K562 (cell line): ENCODE measurements around the gene ARHGAP31. TPM values are rescaled to one million over a fixed set of nuclear protein-coding genes. Genes with fewer than 3 reads are reported as not detected.

Source experiments
- ATAC-seq: fragments of 200-7000 bp; cut with Tn5 transposase; 3 replicates; pipeline ENCODE4 v1.9.1; 2020; ENCODE audit warnings: moderate library complexity
- BruUV-seq: library from RNA; stranded (reverse); fragments of 400-500 nt; replicated peaks from 2 replicates; lab custom pipeline; 2021; lab: Mats Ljungman, UMichigan
- CTCF ChIA-PET: fragments of 300-600 bp; formaldehyde crosslinking; extraction: SDS; loops from one replicate; lab custom pipeline; 2021; ENCODE audit warnings: low intra/inter-chr PET ratio; lab: Yijun Ruan, JAX
- POLR2A ChIA-PET: fragments of 300-600, 350-650 bp; sonication (Branson Sonifier 250); formaldehyde crosslinking; extraction: SDS; loops from one replicate; lab custom pipeline; 2021; ENCODE audit warnings: antibody characterized with exemption, inconsistent platforms; lab: Yijun Ruan, JAX
- DNase-seq, 4 experiments: peaks; one replicate each; pipeline versions ENCODE4 v3.0.0 to v3.0.0-alpha.2; 2011 to 2018; ENCODE audit warnings: low spot score in 3 of 4, mixed read lengths in 3 of 4; ENCODE audit errors: extremely low read depth in 1 of 4
- FAIRE-seq: peaks from 2 replicates; lab custom pipeline; 2011; peaks lifted over from hg19 to GRCh38; lab: Jason Lieb, UNC
- H2AFZ ChIP-seq: 2 replicates; pipeline ENCODE4 v1.6.0; 2011; ENCODE audit warnings: low read depth, low read length, control low read depth, inconsistent platforms
- H3K27ac ChIP-seq: fragments of 200-600 bp; 3 replicates; pipeline ENCODE4 v1.8.0; 2011; ENCODE audit warnings: low read depth, mild to moderate bottlenecking, control low read depth, inconsistent platforms, low read length, moderate library complexity, mixed read lengths; ENCODE audit errors: extremely low read depth
- H3K27me3 ChIP-seq, 2 experiments: fragments of 300-600 bp in 1 of 2; 2 replicates in 1 of 2; 3 replicates in 1 of 2; pipeline versions ENCODE4 v1.6.0 to v1.8.0; 2011; ENCODE audit warnings: inconsistent platforms in 2 of 2, low read length in 2 of 2, mild to moderate bottlenecking in 1 of 2, mixed read lengths in 1 of 2, moderate library complexity in 1 of 2; ENCODE audit not compliant: control insufficient read depth in 2 of 2, insufficient read depth in 2 of 2
- H3K36me3 ChIP-seq: fragments of 300-600 bp; 3 replicates; pipeline ENCODE4 v1.8.0; 2011; ENCODE audit warnings: mild to moderate bottlenecking, low read length, inconsistent platforms; ENCODE audit not compliant: control insufficient read depth, insufficient read depth
- H3K4me1 ChIP-seq, 2 experiments: fragments of 200-600 bp in 1 of 2; replicated peaks in 1 of 2; 2 replicates in 1 of 2; 3 replicates in 1 of 2; pipeline versions ENCODE4 v1.5.1 to v1.8.0; 2011; ENCODE audit warnings: inconsistent platforms in 2 of 2, low read length in 2 of 2, mild to moderate bottlenecking in 1 of 2, mixed read lengths in 1 of 2, moderate library complexity in 1 of 2; ENCODE audit not compliant: control insufficient read depth in 2 of 2, insufficient read depth in 2 of 2
- H3K4me2 ChIP-seq: 2 replicates; pipeline ENCODE4 v1.6.1; 2011; ENCODE audit warnings: low read length, control low read depth, inconsistent platforms, mixed read lengths; ENCODE audit not compliant: insufficient read depth
- H3K4me3 ChIP-seq: fragments of 200-600 bp; sonication (generic), shearing (Covaris generic); 2 replicates; pipeline ENCODE4 v1.5.1; 2016; ENCODE audit warnings: control low read depth, inconsistent platforms
- H3K79me2 ChIP-seq: fragments of 200-600 bp; 3 replicates; pipeline ENCODE4 v1.8.0; 2011; ENCODE audit warnings: low read length, inconsistent platforms; ENCODE audit not compliant: control insufficient read depth, insufficient read depth
- H3K9ac ChIP-seq, 2 experiments: 2 replicates each; pipeline versions ENCODE4 v1.6.0 to v1.6.1; 2011; ENCODE audit warnings: low read depth in 2 of 2, low read length in 2 of 2, control low read depth in 1 of 2, inconsistent platforms in 1 of 2, mild to moderate bottlenecking in 1 of 2, mixed read lengths in 1 of 2; ENCODE audit not compliant: insufficient read depth in 1 of 2
- H3K9me1 ChIP-seq: one replicate; pipeline ENCODE4 v1.6.0; 2011; ENCODE audit warnings: inconsistent platforms, mild to moderate bottlenecking, low read length, moderate library complexity; ENCODE audit not compliant: control insufficient read depth, insufficient read depth
- H3K9me3 ChIP-seq: replicated peaks from 2 replicates; pipeline ENCODE4 v1.5.1; 2011; ENCODE audit warnings: low read depth, low read length, inconsistent platforms; ENCODE audit not compliant: control insufficient read depth, insufficient read depth
- H4K20me1 ChIP-seq: replicated peaks from 2 replicates; pipeline ENCODE4 v1.6.1; 2011; ENCODE audit warnings: low read length, inconsistent platforms, mixed read lengths; ENCODE audit not compliant: control insufficient read depth, insufficient read depth
- CEBPG ChIP-seq, 3 experiments: fragments of 200-800 bp in 1 of 3; sonication (Bioruptor generic) in 1 of 3; sonication (generic) in 1 of 3; formaldehyde crosslinking in 1 of 3; IDR thresholded peaks in 2 of 3; conservative IDR thresholded peaks in 1 of 3; 2 replicates each; pipeline versions ENCODE4 v1.6.1 to v1.8.0; 2016 to 2022; ENCODE audit warnings: missing compliant biosample characterization in 2 of 3, missing genetic modification characterization in 2 of 3, mild to moderate bottlenecking in 1 of 3, missing genetic modification reagents in 1 of 3
- ELF2 ChIP-seq: fragments of 250-450 bp; sonication (Bioruptor Pico); IDR thresholded peaks from 2 replicates; pipeline ENCODE4 v1.5.0; 2021; ENCODE audit warnings: mild to moderate bottlenecking
- EP300 ChIP-seq: IDR thresholded peaks from 2 replicates; pipeline ENCODE4 v1.6.1; 2012; ENCODE audit warnings: low read length, improper control_type of control experiment
- KDM4B ChIP-seq, 2 experiments: fragments of 450-650 bp in 1 of 2; sonication (generic) in 1 of 2; IDR thresholded peaks; 2 replicates each; pipeline ENCODE4 v1.6.1; 2016 to 2017; ENCODE audit warnings: borderline replicate concordance in 2 of 2, antibody characterized with exemption in 1 of 2, low read depth in 1 of 2, mild to moderate bottlenecking in 1 of 2
- MAZ ChIP-seq, 2 experiments: fragments of 450-650 bp in 1 of 2; sonication (generic) in 1 of 2; formaldehyde crosslinking; IDR thresholded peaks in 1 of 2; conservative IDR thresholded peaks in 1 of 2; 2 replicates each; pipeline versions ENCODE4 v1.4.0 to v1.5.0; 2020; ENCODE audit warnings: mild to moderate bottlenecking in 1 of 2, missing genetic modification reagents in 1 of 2
- NR2F6 ChIP-seq: fragments of 450-650 bp; formaldehyde crosslinking; IDR thresholded peaks from 2 replicates; pipeline ENCODE4 v1.4.0; 2020; ENCODE audit warnings: mild to moderate bottlenecking
- PRMT5 ChIP-seq: sonication (generic); formaldehyde crosslinking; IDR thresholded peaks from 2 replicates; pipeline ENCODE4 v1.5.0; 2020; ENCODE audit warnings: missing genetic modification reagents
- RB1 ChIP-seq: fragments of 450-650 bp; IDR thresholded peaks from 2 replicates; pipeline ENCODE4 v1.6.1; 2017; ENCODE audit warnings: low read depth, mild to moderate bottlenecking
- TAF9B ChIP-seq: fragments of 450-650 bp; IDR thresholded peaks from 2 replicates; pipeline ENCODE4 v1.6.1; 2018; ENCODE audit warnings: mild to moderate bottlenecking; ENCODE audit not compliant: partially characterized antibody
- TFE3 ChIP-seq: fragments of 450-650 bp; formaldehyde crosslinking; IDR thresholded peaks from 2 replicates; pipeline ENCODE4 v1.4.0; 2020; ENCODE audit warnings: mild to moderate bottlenecking, mixed read lengths
- ZBTB9 ChIP-seq: fragments of 450-650 bp; formaldehyde crosslinking; IDR thresholded peaks from 2 replicates; pipeline ENCODE4 v1.4.0; 2020; ENCODE audit warnings: mild to moderate bottlenecking, moderate library complexity
- ZNF444 ChIP-seq: fragments of 250-450 bp; sonication (Bioruptor Pico); IDR thresholded peaks from 2 replicates; pipeline ENCODE4 v1.4.0; 2020; ENCODE audit warnings: mild to moderate bottlenecking, moderate library complexity
- WGBS: fragments of 100-300 bp; shearing (Covaris generic); methylation state at CpG from one replicate; pipeline ENCODE4 v1.1.6; 2016; ENCODE audit warnings: low coverage, mixed read lengths; ENCODE audit not compliant: insufficient coverage; ENCODE audit errors: missing lambda C conversion rate; 5-methylcytosine and 5-hydroxymethylcytosine counted together
- in situ Hi-C: fragments of 300-500 bp; cut with MboI; formaldehyde crosslinking; loops from 4 replicates; pipeline ENCODE4 v1.15.0; 2018; ENCODE audit warnings: inconsistent platforms, mixed read lengths
- intact Hi-C: fragments of 100-400 bp; cut with micrococcal nuclease; formaldehyde crosslinking; loops from 2 replicates; pipeline ENCODE4 v1.14.2; 2022
- polyA plus RNA-seq, 8 experiments: library from polyadenylated mRNA; depleted of rRNA in 4 of 8; stranded (reverse) in 5 of 8; unstranded in 3 of 8; fragments of >200 nt; fragmentation: Nextera tagmentation in 2 of 8; fragmentation: Illumina TruSeq in 1 of 8; extraction: Ambion mirVana in 2 of 8; extraction: Trizol in 1 of 8; gene quantifications; 2 replicates each; pipeline versions ENCODE4 v1.2.1 to v1.2.3, GENCODE V29; 2011 to 2014; ENCODE audit warnings: inconsistent platforms in 1 of 8, missing spikeins in 1 of 8
- total RNA-seq, 7 experiments: library from RNA; depleted of rRNA in 6 of 7; stranded (reverse); fragments of >200 nt in 6 of 7; fragmentation: Illumina TruSeq in 2 of 7; extraction: Trizol in 2 of 7; gene quantifications; 2 replicates each; pipeline versions ENCODE4 v1.2.1 to v1.2.3, GENCODE V29; 2011 to 2021; ENCODE audit warnings: low replicate concordance in 1 of 7

ARHGAP31 gene
- total and polyA plus RNA-seq, 9 of the 15 experiments (the other 6 are each of a cell fraction or from before 2014, with no cell fraction given) = under 0.01 to 0.13 (median 0.06) TPM; not detected in 5

GRCh38 chr3:119378259-119378803 is 84.1 kb downstream of the ARHGAP31 start:
- no peaks in the 10 kb centered on the region for H3K4me1 ChIP-seq
- no peaks in the 10 kb centered on the region for H3K79me2 ChIP-seq
- no peaks in the 10 kb centered on the region for H4K20me1 ChIP-seq
- H3K9ac ChIP-seq = no peak overlapping the region
- H3K9me1 ChIP-seq = no peaks in the 10 kb centered on the region
- H3K36me3 ChIP-seq = no peaks in the 10 kb centered on the region
- FAIRE-seq = no peak
- no peak for ATAC-seq
- CTCF ChIA-PET = no interaction called here
- no peak for TF ChIP-seq ZBTB9 (CRISPR knock-in tag)
- no peak for TF ChIP-seq MAZ (CRISPR knock-in tag; conservative IDR thresholded peaks at IDR 0.05 in 1 of 2, IDR thresholded peaks at IDR 0.05 in 1 of 2)
- no peak for TF ChIP-seq RB1
- no peak for TF ChIP-seq ZNF444 (CRISPR knock-in tag)
- no peak for TF ChIP-seq CEBPG (CRISPR knock-in tag; IDR thresholded peaks at IDR 0.05)
- no peak for TF ChIP-seq CEBPG (tag; conservative IDR thresholded peaks at IDR 0.05 in 1 of 2, IDR thresholded peaks at IDR 0.05 in 1 of 2)
- no peak for TF ChIP-seq NR2F6
- no peak for TF ChIP-seq TAF9B
- TF ChIP-seq EP300 = no peak
- TF ChIP-seq TFE3 (CRISPR knock-in tag) = no peak
- no peak for TF ChIP-seq PRMT5 (CRISPR knock-in tag)
- no peak for TF ChIP-seq ELF2 (CRISPR knock-in tag)
- TF ChIP-seq KDM4B (IDR thresholded peaks at IDR 0.05; ENCODE audit: borderline replicate concordance in 2 of 2, low read depth in 1 of 2) = no peak
- WGBS = 10% methylated on average over 2 of the region's 8 CpGs
- no TSS peak for BruUV-seq
- intact Hi-C loops = no loop called here
- H2AFZ ChIP-seq = no peak overlapping the region
- POLR2A ChIA-PET = interaction anchor here (1.2 kb wide), 1 partner anchor 10 kb away, joined by 5 read pairs; no protein-coding TSS in a partner anchor
- no peak overlapping the region for H3K4me3 ChIP-seq
- no peaks in the 10 kb centered on the region for H3K9me3 ChIP-seq
- no peak overlapping the region for H3K4me2 ChIP-seq
- no peak for DNase-seq
- no peak overlapping the region for H3K27ac ChIP-seq
- in situ Hi-C loops = loop anchor here (10.0 kb wide), 1 partner anchor 494 kb away; no protein-coding TSS in a partner anchor
- H3K27me3 ChIP-seq = peaks cover 0 to 9% of the 10 kb centered on the region in 2 experiments; a peak in 2 of 5 replicates
